AG09309 (cell line): ENCODE measurements around the gene TWF1.
A peak's percentile ranks its signal among the peaks of the same experiment; 100 is the strongest.
"Not testable (repeated sequence)": the region's sequence is repeated elsewhere in the genome, so short reads cannot be mapped to it uniquely, and the experiment has no call there.

ENCODE experiments used
- DNase-seq: peaks from one replicate; pipeline ENCODE4 v3.0.0-alpha.2; 2010; ENCODE audit warnings: low read depth
- H3K4me3 ChIP-seq: 2 replicates; pipeline ENCODE4 v1.5.1; 2011; ENCODE audit warnings: mild to moderate bottlenecking, low read depth, low read length, moderate library complexity; ENCODE audit not compliant: control insufficient read depth
- CTCF ChIP-seq: IDR thresholded peaks from 2 replicates; pipeline ENCODE4 v1.5.1; 2011; ENCODE audit warnings: mild to moderate bottlenecking, low read depth, low read length, inconsistent platforms; ENCODE audit not compliant: insufficient read depth, control insufficient read depth; ENCODE audit errors: missing control alignments

Gene TWF1

DNA sequence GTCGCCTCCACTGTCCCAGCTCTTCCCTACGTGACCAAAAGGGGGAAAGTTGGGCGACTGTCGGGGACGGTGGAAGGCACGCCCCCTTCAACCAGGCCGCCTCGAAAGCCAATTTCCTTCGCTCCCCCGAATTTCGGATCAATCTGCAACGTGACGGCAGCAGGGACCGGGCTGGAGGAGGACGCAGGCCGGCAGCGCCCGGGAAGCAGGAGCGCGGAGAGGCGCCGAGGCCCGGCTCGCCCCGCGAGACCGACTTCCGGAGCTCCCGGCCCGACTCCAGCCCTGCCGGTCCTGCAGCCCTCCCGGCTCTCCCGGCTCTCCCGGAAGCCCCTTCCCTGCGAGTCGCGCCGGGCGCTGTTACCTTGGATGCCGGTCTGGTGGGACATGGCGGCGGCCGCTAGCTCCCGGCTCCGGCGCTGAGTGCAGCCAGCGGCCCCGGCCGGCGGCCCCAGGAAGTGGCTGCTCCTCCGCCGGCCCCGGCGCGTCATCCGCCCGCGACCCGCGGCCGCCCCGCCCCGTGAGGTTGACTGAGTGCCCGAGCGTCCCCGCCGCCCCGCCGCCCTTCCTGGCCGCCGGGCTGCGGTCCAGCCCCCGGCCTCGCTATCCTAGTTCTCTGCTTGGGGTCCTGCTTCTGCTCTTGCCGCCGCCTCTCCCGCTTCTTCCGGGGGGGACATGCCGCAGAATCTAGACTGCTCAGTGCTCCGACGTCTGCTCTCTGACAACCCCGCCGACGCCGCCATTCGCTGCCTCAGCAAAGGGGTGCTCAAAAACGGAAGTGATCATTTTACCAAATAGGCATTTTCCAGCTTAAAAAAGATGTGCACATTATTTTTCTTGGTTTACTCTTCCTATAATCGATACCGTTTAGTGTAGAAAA is at the start of gene TWF1:
Gene TWF1, minus strand, starts transcription at position 458 of the 877 bp plus-strand sequence. Its CDS starts 72 bp downstream, at position 386.
- peak; percentile 41 for TF ChIP-seq CTCF
- DNase-seq, result no peak
- peak within 1 kb of the TSS; percentile 88 for H3K4me3 ChIP-seq

DNA sequence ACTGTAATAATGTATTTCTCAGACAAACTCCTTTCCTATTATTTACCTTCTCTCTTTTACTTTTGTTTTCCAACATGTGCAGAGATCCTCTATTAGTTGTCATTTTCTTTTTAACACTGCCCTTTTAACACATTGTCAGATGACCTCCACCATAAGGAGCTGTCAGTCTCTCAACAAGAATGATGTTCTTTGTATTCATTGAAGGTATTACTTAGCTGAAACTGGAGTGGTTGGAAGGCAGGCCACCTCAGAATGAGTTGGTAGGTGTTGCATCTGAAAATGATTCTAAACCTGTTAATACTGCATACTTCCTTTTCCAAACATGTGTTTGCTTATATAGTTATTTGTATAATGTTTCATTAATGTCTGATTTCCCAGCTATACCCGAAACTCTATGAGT is 46.6 kb upstream of the TWF1 start:
- no peak for DNase-seq

GRCh38 chr12:43848786-43849185 is 42.7 kb upstream of the TWF1 start:
- no peak for TF ChIP-seq CTCF

More for the DNA sequence above, 46.6 kb upstream of the TWF1 start:
- no peak overlapping the region for H3K4me3 ChIP-seq
- TF ChIP-seq CTCF, result no peak

DNA sequence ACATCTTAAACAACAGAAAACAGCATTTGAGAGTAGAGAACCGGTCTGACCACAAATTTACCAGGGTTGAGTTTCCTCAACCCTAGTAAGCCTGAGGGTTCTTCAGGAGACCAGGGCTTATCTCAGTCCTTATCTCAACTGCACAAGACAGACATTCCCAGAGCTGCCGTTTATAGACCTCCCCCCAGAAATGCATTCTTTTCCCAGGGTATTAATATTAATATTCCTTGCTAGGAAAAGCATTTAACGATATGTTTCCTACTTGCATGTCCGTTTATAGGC is 42.0 kb upstream of the TWF1 start:
- TF ChIP-seq CTCF, result no peak
- no peak overlapping the region for H3K4me3 ChIP-seq
- no peak for DNase-seq

More at GRCh38 chr12:43848786-43849185, 42.7 kb upstream of the TWF1 start:
- no peak for DNase-seq
- no peak overlapping the region for H3K4me3 ChIP-seq

DNA sequence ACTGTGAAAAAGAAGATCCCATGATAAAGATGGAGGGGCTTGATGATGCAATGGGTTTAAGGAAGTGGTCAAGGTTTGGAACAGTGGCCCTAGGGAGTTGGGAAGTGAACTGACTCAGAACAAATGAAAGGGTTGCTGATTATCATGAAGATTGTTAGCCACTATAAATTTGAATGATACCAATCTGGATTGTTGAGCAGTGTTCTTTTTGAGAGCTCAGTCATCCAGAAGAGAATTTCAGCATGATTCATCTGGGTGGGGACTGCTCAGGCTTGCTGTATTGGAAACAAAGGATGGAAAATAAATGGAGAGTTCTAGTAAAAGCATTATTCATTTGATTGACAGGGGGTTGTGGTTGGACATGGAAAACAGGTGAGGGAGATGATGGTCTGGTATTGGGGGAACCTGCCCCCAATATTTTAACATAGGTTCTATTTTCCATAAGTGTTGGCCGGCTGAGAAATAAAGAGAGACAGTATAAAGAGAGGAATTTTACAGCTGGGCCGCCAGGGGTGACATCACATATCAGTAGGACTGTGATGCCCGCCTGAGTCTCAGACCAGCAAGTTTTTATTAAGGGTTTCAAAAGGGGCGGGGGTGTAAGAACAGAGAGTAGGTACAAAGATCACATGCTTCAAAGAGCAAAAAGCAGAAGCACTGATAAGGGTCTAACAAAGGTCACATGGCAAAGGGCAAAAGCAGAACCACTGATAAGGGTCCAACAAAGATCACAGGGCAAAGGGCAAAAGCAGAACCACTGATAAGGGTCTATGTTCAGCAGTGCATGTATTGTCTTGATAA is 41.5 kb upstream of the TWF1 start:
- not testable (repeated sequence) for H3K4me3 ChIP-seq, DNase-seq

DNA sequence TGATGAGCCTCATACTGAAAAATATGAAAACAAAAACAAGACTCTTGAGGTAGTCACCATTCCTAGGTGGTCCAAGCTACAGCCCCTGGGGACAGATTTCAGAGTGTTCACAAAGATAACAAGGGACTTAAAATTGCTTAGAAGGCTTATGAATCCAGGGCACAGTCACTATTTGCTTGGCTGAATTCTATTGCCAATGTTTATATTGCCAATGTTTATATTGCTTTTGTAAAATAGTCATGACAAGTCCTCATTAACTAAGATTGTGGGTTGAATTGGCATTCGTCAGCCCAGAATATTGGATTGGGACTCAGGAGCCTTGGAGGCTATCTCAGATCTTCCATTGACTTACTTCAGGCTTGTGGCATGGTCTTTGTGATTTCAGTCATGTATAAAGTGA is 36.1 kb upstream of the TWF1 start:
- no peak overlapping the region for H3K4me3 ChIP-seq
- no peak for DNase-seq
- TF ChIP-seq CTCF, result no peak

DNA sequence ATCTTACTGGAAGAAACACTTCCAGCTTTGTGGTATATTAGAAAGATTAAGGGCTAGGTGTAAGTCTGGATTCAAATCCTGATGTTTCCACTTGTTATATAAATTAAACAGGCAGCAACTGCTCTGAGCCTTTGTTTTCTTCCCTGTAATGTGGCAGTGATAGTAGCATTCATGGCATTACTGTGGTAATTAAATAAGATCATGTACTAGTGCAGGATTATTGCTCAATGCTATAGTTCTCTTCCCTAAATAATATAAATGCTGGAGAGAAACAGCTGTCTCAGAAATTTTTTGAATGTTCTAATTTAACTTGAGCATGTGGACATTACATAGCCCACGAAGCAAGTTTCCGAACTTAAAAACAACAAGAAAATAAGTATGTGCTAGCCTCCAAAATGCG is 35.1 kb upstream of the TWF1 start:
- no peak for DNase-seq
- H3K4me3 ChIP-seq, result no peak overlapping the region
- TF ChIP-seq CTCF, result no peak
